Testis (tissue), 2 donors: Measurements from ENCODE around the gene ZNF654.

Experiments
- CTCF ChIP-seq, 3 experiments: fragments of 450-650 bp in 2 of 3; fragments of 200-600 bp in 1 of 3; sonication (generic) in 1 of 3; IDR thresholded peaks; one replicate each; pipeline ENCODE4 v1.5.1; 2016 to 2019; ENCODE audit warnings: antibody characterized with exemption in 3 of 3, mild to moderate bottlenecking in 2 of 3, moderate library complexity in 1 of 3
- POLR2A ChIP-seq: fragments of 450-650 bp; IDR thresholded peaks from one replicate; pipeline ENCODE4 v1.6.1; 2017; ENCODE audit warnings: antibody characterized with exemption, mild to moderate bottlenecking, moderate library complexity

GRCh38 chr3:88167704-88168103 is 108.6 kb downstream of the ZNF654 start:
- TF ChIP-seq POLR2A (no peak), CTCF (IDR thresholded peaks at IDR 0.05) (no peak)
